Measurements from ENCODE around the gene ATP10B. TPM values are rescaled to one million over a fixed set of nuclear protein-coding genes. Genes with fewer than 3 reads are reported as not detected.

Gene ATP10B
- total RNA-seq, 2 experiments from 2014 or later = not detected

- no peaks in the 10 kb centered on the region for H3K36me3 Mint-ChIP-seq (ENCODE audit: low read depth)
- no peak overlapping the region for H3K4me3 ChIP-seq (ENCODE audit: low read length)
- H3K27ac Mint-ChIP-seq = no peak overlapping the region
- ChIA-PET POLR2A (no interaction called here), CTCF (interaction anchor here (1.3 kb wide), 1 partner anchor 15 kb away, joined by 3 read pairs; no protein-coding TSS in a partner anchor)
- DNase-seq (no peak), ATAC-seq (ENCODE audit: poor library complexity) (no peak)
- H3K4me1 Mint-ChIP-seq (ENCODE audit: low read depth) = no peaks in the 10 kb centered on the region
- no peak overlapping the region for H3K4me3 Mint-ChIP-seq
- H3K4me1 ChIP-seq (ENCODE audit: insufficient read depth, low read length) = no peaks in the 10 kb centered on the region
- TF ChIP-seq CTCF (IDR thresholded peaks at IDR 0.05) = no peak
- H3K27me3 Mint-ChIP-seq = peaks cover 6% of the 10 kb centered on the region
- no peak overlapping the region for H3K27ac ChIP-seq (ENCODE audit: low read depth in 1 of 2, low read length in 2 of 2)
- no peaks in the 10 kb centered on the region for H3K36me3 ChIP-seq (ENCODE audit: insufficient read depth, low read length)
- intact Hi-C loops (cut with DNase I, micrococcal nuclease) = no loop called here
- peaks cover 0 to 3% of the 10 kb centered on the region in 2 experiments for H3K27me3 ChIP-seq (ENCODE audit: control insufficient read depth in 1 of 2, insufficient read depth in 2 of 2, low read length in 2 of 2)
- H3K9me3 Mint-ChIP-seq = no peaks in the 10 kb centered on the region
- H3K9me3 ChIP-seq (ENCODE audit: control insufficient read depth in 1 of 2, insufficient read depth in 1 of 2, low read length in 2 of 2) = no peaks in the 10 kb centered on the region
Observed at GRCh38 chr5:160692271-160692670, 159.7 kb downstream of the ATP10B start.

DNA sequence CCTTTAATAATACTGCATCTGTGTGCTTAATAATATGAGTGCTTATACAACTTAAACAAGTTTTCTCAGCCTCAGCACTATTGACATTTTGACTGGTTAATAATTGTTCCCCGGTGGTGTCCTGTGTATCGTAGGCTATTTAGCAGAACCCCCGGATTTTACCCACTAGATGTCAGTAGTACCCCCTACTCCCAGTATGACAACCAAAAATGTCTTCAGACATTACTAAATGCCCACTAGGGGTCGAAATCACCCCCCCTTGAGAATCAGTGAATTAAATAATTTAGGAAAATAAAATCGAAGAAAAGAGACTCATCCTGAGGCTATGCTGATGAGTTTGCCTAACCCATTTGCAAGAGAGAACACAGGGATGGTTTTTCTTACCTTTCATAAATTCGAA is 166.3 kb downstream of the ATP10B start:
- H3K36me3 Mint-ChIP-seq (ENCODE audit: low read depth) = no peaks in the 10 kb centered on the region
- H3K4me1 ChIP-seq (ENCODE audit: insufficient read depth, low read length) = no peaks in the 10 kb centered on the region
- H3K27me3 ChIP-seq (ENCODE audit: control insufficient read depth in 1 of 2, insufficient read depth in 2 of 2, low read length in 2 of 2) = no peaks in the 10 kb centered on the region
- POLR2A ChIA-PET = no interaction called here
- no peak overlapping the region for H3K27ac Mint-ChIP-seq
- intact Hi-C loops (cut with DNase I, micrococcal nuclease) = no loop called here
- no peaks in the 10 kb centered on the region for H3K4me1 Mint-ChIP-seq (ENCODE audit: low read depth)
- peaks cover 6% of the 10 kb centered on the region for H3K27me3 Mint-ChIP-seq
- H3K27ac ChIP-seq (ENCODE audit: low read depth in 1 of 2, low read length in 2 of 2) = no peak overlapping the region
- DNase-seq (peak in 2 of 14 experiments; percentile 17 to 23), ATAC-seq (ENCODE audit: poor library complexity) (no peak)
- TF ChIP-seq CTCF (IDR thresholded peaks at IDR 0.05) = no peak
- H3K4me3 Mint-ChIP-seq = no peak overlapping the region
- CTCF ChIA-PET = no interaction called here
- peaks cover 0 to 3% of the 10 kb centered on the region in 2 experiments for H3K9me3 ChIP-seq (ENCODE audit: control insufficient read depth in 1 of 2, insufficient read depth in 1 of 2, low read length in 2 of 2)
- no peaks in the 10 kb centered on the region for H3K9me3 Mint-ChIP-seq
- H3K36me3 ChIP-seq (ENCODE audit: insufficient read depth, low read length) = no peaks in the 10 kb centered on the region
- no peak overlapping the region for H3K4me3 ChIP-seq (ENCODE audit: low read length)

- ChIA-PET POLR2A (no interaction called here), CTCF (no interaction called here)
- Mint-ChIP-seq H3K9me3 (no peaks in the 10 kb centered on the region), H3K27me3 (peaks cover 6% of the 10 kb centered on the region), H3K4me3 (no peak overlapping the region), H3K27ac (no peak overlapping the region), H3K36me3 (ENCODE audit: low read depth) (no peaks in the 10 kb centered on the region), H3K4me1 (ENCODE audit: low read depth) (no peaks in the 10 kb centered on the region)
- no peaks in the 10 kb centered on the region for H3K36me3 ChIP-seq (ENCODE audit: insufficient read depth, low read length)
- no peak overlapping the region for H3K27ac ChIP-seq (ENCODE audit: low read depth in 1 of 2, low read length in 2 of 2)
- no peak for TF ChIP-seq CTCF (IDR thresholded peaks at IDR 0.05)
- no peaks in the 10 kb centered on the region for H3K27me3 ChIP-seq (ENCODE audit: control insufficient read depth in 1 of 2, insufficient read depth in 2 of 2, low read length in 2 of 2)
- H3K4me3 ChIP-seq (ENCODE audit: low read length) = no peak overlapping the region
- intact Hi-C loops (cut with DNase I, micrococcal nuclease) = no loop called here
- H3K4me1 ChIP-seq (ENCODE audit: insufficient read depth, low read length) = no peaks in the 10 kb centered on the region
- peaks cover 0 to 3% of the 10 kb centered on the region in 2 experiments for H3K9me3 ChIP-seq (ENCODE audit: control insufficient read depth in 1 of 2, insufficient read depth in 1 of 2, low read length in 2 of 2)
- ATAC-seq (ENCODE audit: poor library complexity) = no peak
- DNase-seq = no peak
Observed at GRCh38 chr5:160685219-160685618, 166.8 kb downstream of the ATP10B start.
